ENCODE results near the gene EXOC4.

DNA sequence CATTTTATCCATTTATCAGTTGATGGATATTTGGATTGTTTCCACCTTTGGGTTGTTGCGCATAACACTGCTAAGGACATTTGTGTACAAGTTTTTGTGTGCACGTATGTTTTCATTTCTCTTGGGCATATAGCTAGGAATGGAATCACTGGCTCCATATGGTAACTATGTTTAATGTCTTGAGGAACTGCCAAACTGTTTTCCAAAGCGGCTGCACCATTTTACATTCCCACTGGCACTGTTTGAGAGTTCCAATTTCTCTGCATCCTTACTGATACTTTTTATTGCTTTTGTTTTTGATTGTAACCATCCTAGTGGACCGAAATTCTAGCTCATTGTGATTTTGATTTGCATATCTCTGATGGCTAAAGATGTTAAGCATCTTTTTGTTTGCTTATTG lies 118.7 kb downstream of the EXOC4 start:
- TF ChIP-seq ZBTB40 (IDR thresholded peaks at IDR 0.05): no peak
- TF ChIP-seq ZBTB40 (CRISPR knock-in tag; IDR thresholded peaks at IDR 0.05): no peak
- no peak for TF ChIP-seq NR2F2 (IDR thresholded peaks at IDR 0.05; ENCODE audit: borderline replicate concordance, low read depth)
- TF ChIP-seq RFX1 (IDR thresholded peaks at IDR 0.05): no peak
- no peak for TF ChIP-seq MAX (IDR thresholded peaks at IDR 0.05)

Data from HepG2 (cell line).